HuH-7.5 (cell line): ENCODE data around the gene CXCL12.

Experiments used
- DNase-seq: peaks from one replicate; pipeline ENCODE4 v3.0.0; 2011; ENCODE audit warnings: low spot score

CXCL12 gene

GRCh38 chr10:44385026-44385695, at the start of gene CXCL12:
Gene CXCL12 (minus strand): TSS chr10:44385097. CDS start chr10:44385005, 92 bp downstream.
- no peak for DNase-seq

GRCh38 chr10:44427479-44427878, 42.6 kb upstream of the CXCL12 start:
- DNase-seq = no peak

GRCh38 chr10:44427037-44427436, 42.1 kb upstream of the CXCL12 start:
- no peak for DNase-seq

GRCh38 chr10:44426247-44427034, 41.5 kb upstream of the CXCL12 start:
- DNase-seq = no peak

- no peak for DNase-seq
Observed at GRCh38 chr10:44425466-44425865, 40.6 kb upstream of the CXCL12 start.

GRCh38 chr10:44424957-44425356, 40.1 kb upstream of the CXCL12 start:
- DNase-seq = no peak

- no peak for DNase-seq
Observed at GRCh38 chr10:44424298-44424697, 39.4 kb upstream of the CXCL12 start.

- no peak for DNase-seq
Observed at GRCh38 chr10:44422570-44423101, 37.7 kb upstream of the CXCL12 start.

GRCh38 chr10:44422153-44422552, 37.3 kb upstream of the CXCL12 start:
- no peak for DNase-seq

- DNase-seq = no peak
Observed at GRCh38 chr10:44419790-44420549, 35.1 kb upstream of the CXCL12 start.

- DNase-seq = no peak
Observed at GRCh38 chr10:44418637-44419036, 33.7 kb upstream of the CXCL12 start.

GRCh38 chr10:44417761-44418160, 32.9 kb upstream of the CXCL12 start:
- no peak for DNase-seq

GRCh38 chr10:44416936-44417335, 32.0 kb upstream of the CXCL12 start:
- DNase-seq = no peak

GRCh38 chr10:44416021-44416771, 31.3 kb upstream of the CXCL12 start:
- DNase-seq = no peak

GRCh38 chr10:44415121-44415520, 30.2 kb upstream of the CXCL12 start:
- no peak for DNase-seq

- DNase-seq = no peak
Observed at GRCh38 chr10:44413416-44413815, 28.5 kb upstream of the CXCL12 start.

GRCh38 chr10:44411251-44411650, 26.4 kb upstream of the CXCL12 start:
- no peak for DNase-seq

GRCh38 chr10:44404741-44405437, 20.0 kb upstream of the CXCL12 start:
- no peak for DNase-seq

GRCh38 chr10:44402465-44403195, 17.7 kb upstream of the CXCL12 start:
- DNase-seq = no peak

- DNase-seq = no peak
Observed at GRCh38 chr10:44400541-44400940, 15.6 kb upstream of the CXCL12 start.
